C4-2B (cell line): ENCODE data around the gene SFTA2.

Source experiments
- H3K27ac ChIP-seq: fragments of 450-650 bp; 2 replicates; pipeline ENCODE4 v1.5.1; 2017
- ZFX ChIP-seq: fragments of 450-650 bp; IDR thresholded peaks from 2 replicates; pipeline ENCODE4 v1.6.1; 2017
- TF ChIP-seq, protein P1 (sequence below): fragments of 450-650 bp; conservative IDR thresholded peaks from 2 replicates; pipeline ENCODE4 v1.5.1; 2017; ENCODE audit warnings: mild to moderate bottlenecking

SFTA2 gene

DNA sequence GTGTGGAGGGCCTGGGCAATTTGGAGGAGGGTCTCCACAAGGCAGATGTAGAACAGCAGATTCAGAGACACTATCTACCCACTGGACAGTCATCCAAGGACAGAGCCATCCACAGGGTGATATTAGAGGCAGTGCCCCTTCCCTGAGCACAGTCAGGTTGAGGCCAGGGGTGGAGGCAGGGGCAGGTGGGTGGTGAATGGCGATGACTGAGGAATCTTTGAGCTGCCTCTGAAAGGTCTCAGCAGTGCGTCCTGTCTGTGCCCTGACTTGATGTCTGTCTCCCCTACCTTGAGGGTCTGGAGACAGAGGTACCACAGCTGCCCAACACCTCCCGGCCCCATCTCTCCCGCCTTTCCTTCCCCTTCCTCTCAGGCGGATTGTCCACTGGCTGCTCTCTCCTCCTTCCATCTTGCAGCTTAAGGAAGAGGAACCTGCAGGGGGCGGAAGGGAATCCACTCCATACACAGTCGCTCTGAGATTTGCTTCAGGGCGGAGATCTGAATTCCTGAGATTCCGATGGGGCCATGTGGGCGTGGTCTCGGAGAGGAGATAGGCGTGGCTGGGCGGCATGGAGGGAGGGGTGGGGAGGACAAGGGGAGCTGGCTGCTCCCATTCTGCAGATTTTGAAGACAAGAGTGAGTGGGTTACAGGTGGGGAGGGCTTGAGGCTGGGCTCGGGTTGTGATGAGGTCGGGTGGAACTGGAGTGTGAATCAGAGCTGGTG, 10.5 kb upstream of the SFTA2 start:
- no peak overlapping the region for H3K27ac ChIP-seq
- TF ChIP-seq, protein P1, sequence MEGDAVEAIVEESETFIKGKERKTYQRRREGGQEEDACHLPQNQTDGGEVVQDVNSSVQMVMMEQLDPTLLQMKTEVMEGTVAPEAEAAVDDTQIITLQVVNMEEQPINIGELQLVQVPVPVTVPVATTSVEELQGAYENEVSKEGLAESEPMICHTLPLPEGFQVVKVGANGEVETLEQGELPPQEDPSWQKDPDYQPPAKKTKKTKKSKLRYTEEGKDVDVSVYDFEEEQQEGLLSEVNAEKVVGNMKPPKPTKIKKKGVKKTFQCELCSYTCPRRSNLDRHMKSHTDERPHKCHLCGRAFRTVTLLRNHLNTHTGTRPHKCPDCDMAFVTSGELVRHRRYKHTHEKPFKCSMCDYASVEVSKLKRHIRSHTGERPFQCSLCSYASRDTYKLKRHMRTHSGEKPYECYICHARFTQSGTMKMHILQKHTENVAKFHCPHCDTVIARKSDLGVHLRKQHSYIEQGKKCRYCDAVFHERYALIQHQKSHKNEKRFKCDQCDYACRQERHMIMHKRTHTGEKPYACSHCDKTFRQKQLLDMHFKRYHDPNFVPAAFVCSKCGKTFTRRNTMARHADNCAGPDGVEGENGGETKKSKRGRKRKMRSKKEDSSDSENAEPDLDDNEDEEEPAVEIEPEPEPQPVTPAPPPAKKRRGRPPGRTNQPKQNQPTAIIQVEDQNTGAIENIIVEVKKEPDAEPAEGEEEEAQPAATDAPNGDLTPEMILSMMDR: peak; percentile 68
- TF ChIP-seq ZFX: no peak

DNA sequence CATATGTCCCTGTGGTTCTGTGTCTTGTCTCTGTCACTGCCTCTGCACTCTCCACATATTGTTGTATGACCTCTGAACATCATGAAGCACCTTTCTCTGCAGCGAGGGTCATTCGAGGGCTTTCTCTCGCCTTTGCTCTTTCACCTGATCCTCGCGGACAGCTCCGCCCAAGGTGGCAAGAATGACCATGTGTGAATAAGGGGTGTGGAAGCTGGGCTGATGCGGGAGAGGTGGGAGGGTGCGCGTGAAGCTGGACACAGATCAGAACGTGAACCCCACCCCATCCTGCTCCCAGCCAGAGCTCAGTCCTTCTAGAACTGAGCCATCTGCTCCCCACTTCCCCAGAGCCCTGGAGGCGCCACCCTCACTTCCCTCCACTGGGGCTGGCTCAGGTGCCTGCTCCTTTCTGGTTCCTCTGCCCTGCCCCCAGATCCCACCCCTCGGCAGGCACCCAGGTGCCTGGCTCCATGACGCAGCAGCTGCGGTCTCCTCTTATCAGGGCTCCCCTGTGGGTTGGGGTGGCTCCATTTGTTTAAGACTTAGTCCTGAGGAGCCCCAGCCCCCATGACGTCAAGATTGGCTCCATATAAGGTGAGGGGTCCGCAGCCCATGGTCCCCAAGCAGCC, 8.5 kb upstream of the SFTA2 start, which contains the start of gene MUCL3:
Gene MUCL3 (plus strand): TSS at position 613 of the 626 bp plus-strand sequence. CDS start 27 bp downstream, outside the sequence.
- TF ChIP-seq ZFX: no peak
- TF ChIP-seq, protein P1: no peak
- H3K27ac ChIP-seq: no peak within 1 kb of the TSS

DNA sequence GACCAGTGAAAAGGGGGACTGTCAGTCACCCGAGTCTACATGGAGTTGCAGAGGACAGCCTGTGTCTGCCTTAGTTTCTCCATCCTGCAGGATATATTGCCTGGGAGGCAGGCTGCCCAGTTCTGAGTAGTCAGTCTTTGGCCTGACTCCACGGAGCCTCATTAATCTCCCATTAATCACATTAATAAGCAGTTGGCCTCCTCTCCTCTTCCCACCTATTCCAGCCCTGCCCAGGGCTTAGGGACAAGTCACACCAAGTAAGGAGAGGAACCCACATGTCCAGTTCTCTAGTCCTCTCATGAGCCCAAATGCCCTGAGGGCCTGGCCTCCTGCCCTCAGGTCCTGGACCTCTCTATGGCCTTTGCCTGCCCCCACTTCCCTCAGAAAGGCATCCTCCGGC, 7.5 kb upstream of the SFTA2 start:
- no peak for TF ChIP-seq ZFX
- TF ChIP-seq, protein P1: no peak

DNA sequence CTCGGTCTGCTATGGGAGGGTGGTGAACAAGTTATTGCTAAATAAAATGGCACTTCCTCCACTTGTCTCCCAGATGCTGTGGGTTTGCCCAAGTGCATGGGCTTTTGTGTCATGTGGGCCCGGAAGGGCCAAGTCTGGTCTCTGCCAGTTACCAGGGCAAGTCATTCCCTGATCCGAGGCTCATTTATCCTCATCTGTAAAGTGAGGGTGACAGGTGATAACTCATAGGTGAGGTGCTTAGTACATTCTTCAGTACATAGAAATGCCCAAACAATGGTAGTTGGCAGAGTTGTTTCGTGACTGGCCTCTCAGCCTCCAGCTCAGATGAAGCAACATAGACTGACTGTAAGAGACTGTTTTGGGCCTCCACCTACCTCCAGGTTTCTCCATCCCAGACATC, 6.8 kb upstream of the SFTA2 start:
- TF ChIP-seq ZFX: no peak
- TF ChIP-seq, protein P1: no peak
- H3K27ac ChIP-seq: no peak overlapping the region

More for the DNA sequence above, 7.5 kb upstream of the SFTA2 start:
- H3K27ac ChIP-seq: no peak overlapping the region

DNA sequence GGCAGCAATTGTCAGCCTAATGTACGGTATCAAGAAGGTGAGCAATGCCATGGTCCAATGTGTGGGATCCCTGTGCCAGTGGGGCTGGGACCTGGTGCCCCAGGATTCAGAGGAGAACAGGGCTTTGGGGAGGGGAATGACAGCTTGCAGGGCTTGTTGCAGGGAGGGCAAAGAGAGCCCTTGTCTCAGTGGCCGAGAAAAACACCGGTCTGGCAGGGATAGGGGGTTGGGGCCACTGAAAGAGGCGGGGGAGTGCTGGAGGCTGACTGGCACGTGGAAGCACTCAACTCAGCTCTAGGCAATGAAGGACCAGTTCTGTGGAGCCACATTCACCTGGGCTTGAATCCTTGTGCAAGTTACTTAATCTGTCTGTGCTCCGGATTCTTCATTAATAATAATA, 5.3 kb upstream of the SFTA2 start:
- H3K27ac ChIP-seq: no peak overlapping the region
- TF ChIP-seq, protein P1: no peak
- TF ChIP-seq ZFX: no peak

DNA sequence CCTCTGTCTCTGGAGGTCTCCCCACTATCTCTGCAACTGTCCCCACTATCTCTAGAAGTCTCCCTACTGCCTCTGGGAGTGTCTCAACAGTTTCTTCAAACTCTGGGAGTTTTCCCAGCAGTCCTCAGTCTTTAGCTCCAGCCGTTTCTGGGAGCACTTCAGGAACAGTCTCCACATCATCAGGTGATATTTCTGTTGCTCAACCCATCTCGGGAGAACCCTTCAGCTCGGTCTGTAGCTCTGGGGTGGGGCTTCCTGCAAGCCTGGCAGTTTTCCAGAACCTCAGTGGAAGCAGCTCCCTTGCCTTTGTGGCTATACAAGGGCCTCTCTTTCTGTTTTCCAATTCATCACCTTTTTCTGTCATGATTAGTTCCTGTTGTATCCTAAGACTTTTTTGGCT, 3.0 kb upstream of the SFTA2 start:
- H3K27ac ChIP-seq: no peak overlapping the region

More for the DNA sequence above, 3.0 kb upstream of the SFTA2 start:
- no peak for TF ChIP-seq ZFX
- TF ChIP-seq, protein P1: no peak
